Naive thymus-derived CD4-positive, alpha-beta T cell (primary cell): ENCODE results near the gene PRKAG2. TPM values are rescaled to one million over a fixed set of nuclear protein-coding genes. Genes with fewer than 3 reads are reported as not detected.
"Not testable (repeated sequence)": the region's sequence is repeated elsewhere in the genome, so short reads cannot be mapped to it uniquely, and the experiment has no call there.

ENCODE experiments used
- ATAC-seq: fragments of 150-1000 bp; cut with Tn5 transposase; 2 replicates; pipeline ENCODE4 v1.10.0; 2021; ENCODE audit warnings: mild to moderate bottlenecking, moderate library complexity
- CTCF ChIA-PET: fragments of 350-600 bp; sonication (Branson Sonifier 250); formaldehyde crosslinking; loops from one replicate; lab custom pipeline; 2021; ENCODE audit warnings: antibody characterized with exemption; lab: Charles Lee
- POLR2A ChIA-PET: fragments of 350-600 bp; sonication (Branson Sonifier 250); formaldehyde crosslinking; loops from one replicate; lab custom pipeline; 2021; ENCODE audit warnings: antibody characterized with exemption, inconsistent platforms; lab: Charles Lee
- DNase-seq, 9 donors: peaks; one replicate each; pipeline versions ENCODE4 v3.0.0 to v3.0.0-alpha.2; 2020 to 2022; ENCODE audit warnings: mixed read lengths in 1 of 9
- H3K27ac ChIP-seq: one replicate; pipeline ENCODE4 v1.7.0; 2013; ENCODE audit warnings: mild to moderate bottlenecking, low read depth, low read length, moderate library complexity
- H3K27me3 ChIP-seq, 2 donors: one replicate each; pipeline ENCODE4 v1.7.0; 2013; ENCODE audit warnings: low read length in 2 of 2, mild to moderate bottlenecking in 2 of 2, moderate library complexity in 2 of 2; ENCODE audit not compliant: control insufficient read depth in 2 of 2, insufficient read depth in 2 of 2
- H3K36me3 ChIP-seq, 3 experiments: 1 replicate in 2 of 3; 2 replicates in 1 of 3; pipeline ENCODE4 v1.7.0; 2013; ENCODE audit warnings: low read length in 3 of 3, mild to moderate bottlenecking in 3 of 3, moderate library complexity in 1 of 3; ENCODE audit not compliant: insufficient read depth in 3 of 3, control insufficient read depth in 2 of 3
- H3K4me1 ChIP-seq, 2 donors: one replicate each; pipeline ENCODE4 v1.7.0; 2013; ENCODE audit warnings: low read length in 2 of 2, mild to moderate bottlenecking in 2 of 2, moderate library complexity in 1 of 2; ENCODE audit not compliant: control insufficient read depth in 2 of 2, insufficient read depth in 2 of 2
- H3K4me3 ChIP-seq: 2 replicates; pipeline ENCODE4 v1.7.0; 2013; ENCODE audit warnings: mild to moderate bottlenecking, low read length
- H3K9me3 ChIP-seq, 3 experiments: 1 replicate in 2 of 3; 2 replicates in 1 of 3; pipeline ENCODE4 v1.7.0; 2013; ENCODE audit warnings: low read length in 3 of 3; ENCODE audit not compliant: control insufficient read depth in 2 of 3
- H3K27ac Mint-ChIP-seq, 9 donors: one replicate each; pipeline ENCODE4 v1.8.0; 2020 to 2022; ENCODE audit warnings: mixed read lengths in 9 of 9, mild to moderate bottlenecking in 8 of 9, moderate library complexity in 5 of 9, inconsistent platforms in 2 of 9
- H3K27me3 Mint-ChIP-seq, 5 donors: one replicate each; pipeline ENCODE4 v1.8.0; 2021 to 2022; ENCODE audit warnings: mixed read lengths in 5 of 5, mild to moderate bottlenecking in 1 of 5
- H3K36me3 Mint-ChIP-seq, 5 donors: one replicate each; pipeline ENCODE4 v1.8.0; 2020 to 2022; ENCODE audit warnings: mixed read lengths in 5 of 5, mild to moderate bottlenecking in 3 of 5, inconsistent platforms in 1 of 5
- H3K4me1 Mint-ChIP-seq, 7 donors: one replicate each; pipeline ENCODE4 v1.8.0; 2020 to 2022; ENCODE audit warnings: mixed read lengths in 7 of 7, mild to moderate bottlenecking in 3 of 7, inconsistent platforms in 1 of 7
- H3K4me3 Mint-ChIP-seq, 10 donors: one replicate each; pipeline ENCODE4 v1.8.0; 2020 to 2022; ENCODE audit warnings: mild to moderate bottlenecking in 10 of 10, mixed read lengths in 10 of 10, moderate library complexity in 6 of 10, inconsistent platforms in 2 of 10
- H3K9me3 Mint-ChIP-seq, 11 donors: one replicate each; pipeline ENCODE4 v1.8.0; 2020 to 2022; ENCODE audit warnings: mixed read lengths in 11 of 11, mild to moderate bottlenecking in 4 of 11, inconsistent platforms in 1 of 11, moderate library complexity in 1 of 11
- intact Hi-C, 2 donors: fragments of 100-400 bp; cut with micrococcal nuclease; formaldehyde crosslinking; loops; one replicate each; pipeline ENCODE4 v1.15.1; 2023
- polyA plus RNA-seq, 2 donors: library from polyadenylated mRNA; unstranded; fragments of 300-500 nt; fragmentation: Illumina TruSeq; gene quantifications; one replicate each; pipeline ENCODE4 v1.2.3, GENCODE V29; 2021
- total RNA-seq, 6 experiments: library from RNA in 5 of 6; stranded (reverse) in 5 of 6; gene quantifications; 1 replicate in 5 of 6; 2 replicates in 1 of 6; pipeline ENCODE4 v1.2.3 and lab custom pipeline; 2021 to 2026

Gene PRKAG2
- total and polyA plus RNA-seq, 7 experiments from 2014 or later, result 15.0 to 74.4 (median 55.7) TPM

DNA sequence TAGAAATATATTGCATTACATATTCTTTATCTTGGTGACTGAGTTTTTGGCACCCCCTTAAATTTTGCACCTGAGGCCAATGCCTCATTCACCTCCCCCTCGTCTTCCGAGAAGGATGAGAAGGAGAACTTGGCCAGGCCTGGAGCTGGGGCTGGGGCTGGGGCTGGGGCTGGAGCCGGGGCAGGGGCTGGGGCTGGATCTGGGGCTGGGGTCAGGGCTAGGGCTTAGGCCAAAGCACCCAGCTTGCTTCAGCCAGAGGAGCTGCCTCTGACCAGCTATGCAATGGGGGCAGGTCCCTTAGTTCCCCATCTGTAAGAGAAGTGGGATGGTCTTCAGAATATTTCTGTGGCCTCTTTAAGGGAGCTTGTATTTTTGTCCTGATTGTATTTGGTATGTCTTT, 3.8 kb upstream of the PRKAG2 start:
- DNase-seq (no peak), ATAC-seq (no peak)
- H3K27me3 Mint-ChIP-seq, result peaks cover 0 to 46% (median 4%) of the 10 kb centered on the region in 5 donors
- intact Hi-C loops, result no loop called here
- H3K4me3 Mint-ChIP-seq, result no peak overlapping the region
- no peak overlapping the region for H3K27ac Mint-ChIP-seq
- H3K36me3 ChIP-seq, result peaks cover 0 to 7% (median 0%) of the 10 kb centered on the region in 3 experiments
- H3K9me3 ChIP-seq, result no peaks in the 10 kb centered on the region
- no peaks in the 10 kb centered on the region for H3K27me3 ChIP-seq
- H3K9me3 Mint-ChIP-seq, result no peaks in the 10 kb centered on the region
- POLR2A ChIA-PET, result interaction anchor here (0.5 kb wide), 1 partner anchor 30 kb away, joined by 3 read pairs; no protein-coding TSS in a partner anchor
- CTCF ChIA-PET, result no interaction called here
- no peaks in the 10 kb centered on the region for H3K36me3 Mint-ChIP-seq
- no peak overlapping the region for H3K27ac ChIP-seq
- H3K4me1 ChIP-seq, result peaks cover 0 to 10% of the 10 kb centered on the region in 2 donors
- peaks cover 0 to 14% (median 6%) of the 10 kb centered on the region in 7 donors for H3K4me1 Mint-ChIP-seq
- H3K4me3 ChIP-seq, result no peak overlapping the region

DNA sequence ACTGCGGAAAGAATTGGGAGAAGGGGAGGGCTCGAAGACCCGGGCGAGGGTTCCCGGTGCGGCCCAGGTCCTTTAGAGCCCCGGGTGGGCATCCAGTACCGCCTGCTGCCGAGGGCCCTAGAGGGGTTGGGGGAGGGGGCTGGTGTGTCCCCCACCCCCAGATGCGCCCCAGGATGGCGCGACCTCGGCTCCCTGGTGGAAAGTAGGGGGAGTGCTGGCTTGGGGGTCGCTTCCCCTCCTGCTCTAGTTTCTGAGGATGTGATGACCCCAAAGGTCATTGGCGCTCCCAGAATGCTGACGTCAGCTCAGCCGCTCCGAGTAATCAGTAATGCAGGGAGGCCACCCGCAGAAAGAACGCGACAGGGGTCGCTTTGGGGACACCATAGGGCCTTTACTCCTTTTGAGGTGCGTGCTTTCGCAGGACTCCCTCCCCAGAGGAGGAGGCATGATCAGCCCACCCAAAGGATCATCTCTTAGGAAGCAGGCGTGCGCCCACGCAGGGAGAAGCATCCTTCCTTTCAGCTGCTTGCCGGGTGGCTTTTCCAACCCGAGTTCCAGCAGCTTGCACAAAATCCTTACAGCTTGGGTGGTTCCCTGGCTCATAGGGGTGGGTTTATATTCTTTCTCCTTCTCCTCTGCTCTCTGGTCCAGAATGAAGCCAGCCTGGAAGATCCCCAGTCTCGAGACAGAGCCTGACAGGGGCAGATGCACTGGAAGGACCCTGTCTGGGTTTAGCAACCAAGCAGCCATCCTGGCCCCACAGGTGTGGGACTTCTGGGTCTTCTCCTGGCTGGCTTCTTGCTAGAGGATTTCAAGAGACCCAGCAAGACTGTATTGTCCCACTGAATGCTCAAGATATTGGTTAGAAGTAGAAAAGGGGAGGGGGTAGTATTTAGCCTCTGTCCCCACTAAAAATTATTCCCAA, 1.3 kb upstream of the PRKAG2 start:
- Histone ChIP-seq H3K27ac (peak overlapping the region; percentile 87), H3K4me1 (peaks cover 7 to 15% of the 10 kb centered on the region in 2 donors), H3K4me3 (peak overlapping the region; percentile 99), H3K9me3 (no peaks in the 10 kb centered on the region), H3K36me3 (peaks cover 0 to 10% (median 0%) of the 10 kb centered on the region in 3 experiments), H3K27me3 (no peaks in the 10 kb centered on the region)
- H3K4me1 Mint-ChIP-seq, result peaks cover 6 to 24% (median 12%) of the 10 kb centered on the region in 7 donors
- intact Hi-C loops, result loop anchor here (1.0 to 10.0 kb wide), 16 partner anchors 15 to 881 kb away; partner anchors contain the start of genes GALNT11 (in 2 of the 2), ABCF2 (in 1 of the 2), ACTR3B (in 1 of the 2) and SMARCD3 (in 1 of the 2)
- H3K4me3 Mint-ChIP-seq, result peak overlapping the region; percentile 44 to 97 (median 86)
- peaks cover 0 to 3% (median 0%) of the 10 kb centered on the region in 11 donors for H3K9me3 Mint-ChIP-seq
- ATAC-seq, result no peak
- H3K27me3 Mint-ChIP-seq, result peaks cover 0 to 48% (median 0%) of the 10 kb centered on the region in 5 donors
- ChIA-PET POLR2A (interaction anchor here (1.0 to 3.6 kb wide), 3 partner anchors 57 to 247 kb away, joined by 5 to 36 read pairs (median 9); no protein-coding TSS in a partner anchor), CTCF (no interaction called here)
- H3K36me3 Mint-ChIP-seq, result no peaks in the 10 kb centered on the region
- H3K27ac Mint-ChIP-seq, result peak overlapping the region in 7 of 9 donors; percentile 40 to 71 (median 60)
- DNase-seq, result no peak

DNA sequence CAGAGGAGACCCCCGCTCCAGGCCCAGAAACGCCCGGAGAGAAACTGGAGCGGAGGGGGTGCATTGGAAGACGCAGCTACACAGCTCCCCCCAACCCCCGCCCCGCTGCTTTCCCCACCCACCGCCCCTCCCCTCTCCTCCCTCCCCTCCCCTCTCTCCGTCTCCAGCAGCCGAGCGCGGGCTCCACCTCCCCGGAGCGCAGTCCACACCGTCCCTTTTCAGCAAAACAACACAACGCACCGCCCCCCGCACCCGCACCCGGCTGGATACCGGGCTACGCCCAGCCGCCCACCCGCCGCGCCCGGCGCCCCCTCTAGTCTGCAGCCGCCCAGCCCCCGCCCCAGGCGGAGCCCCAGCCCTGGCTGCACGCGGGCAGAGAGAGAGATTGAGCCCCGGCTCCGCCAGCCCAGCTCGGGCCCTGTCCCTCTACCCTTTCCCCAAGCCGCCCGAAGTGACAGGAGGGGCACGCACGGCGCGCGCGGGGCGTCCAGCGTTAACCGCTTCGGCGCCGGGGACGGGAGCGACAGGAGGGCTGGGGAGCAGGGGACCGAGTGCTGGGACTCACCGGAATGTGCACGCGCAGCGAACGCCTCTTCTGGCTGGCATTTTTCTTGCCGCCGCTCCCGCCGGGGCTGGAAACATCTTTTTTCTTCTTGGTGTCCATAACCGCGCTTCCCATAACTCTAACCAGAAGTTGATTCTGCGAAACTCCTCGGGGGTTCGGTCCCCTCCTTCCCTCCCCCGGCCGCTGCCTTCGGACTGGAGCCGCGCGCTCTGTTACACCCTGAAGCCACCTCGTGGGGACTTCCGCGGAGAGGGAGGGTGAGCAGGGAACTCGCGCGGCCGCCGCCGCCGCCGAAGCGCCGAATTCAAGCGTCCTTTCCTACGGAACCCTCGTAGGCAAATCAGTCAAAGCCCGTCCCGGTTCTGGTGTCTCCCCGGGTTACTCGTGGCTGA, 695 bp downstream of the PRKAG2 start:
- CTCF ChIA-PET, result interaction anchor here (0.5 to 0.9 kb wide), 5 partner anchors 10 to 510 kb away, joined by 3 to 5 read pairs (median 3); no protein-coding TSS in a partner anchor
- peaks cover 0 to 6% (median 0%) of the 10 kb centered on the region in 5 donors for H3K36me3 Mint-ChIP-seq
- intact Hi-C loops, result loop anchor here (1.0 to 10.0 kb wide), 17 partner anchors 13 to 649 kb away; partner anchors contain the start of genes ABCF2 (in 1 of the 2), GALNT11 (in 1 of the 2) and SMARCD3 (in 1 of the 2)
- H3K4me3 Mint-ChIP-seq, result peak overlapping the region; percentile 93 to 98 (median 96)
- H3K4me1 ChIP-seq, result peaks cover 7 to 15% of the 10 kb centered on the region in 2 donors
- no peaks in the 10 kb centered on the region for H3K9me3 ChIP-seq
- H3K4me1 Mint-ChIP-seq, result peaks cover 6 to 42% (median 30%) of the 10 kb centered on the region in 7 donors
- no peaks in the 10 kb centered on the region for H3K27me3 ChIP-seq
- peak; percentile 68 for ATAC-seq
- H3K36me3 ChIP-seq, result peaks cover 0 to 10% (median 0%) of the 10 kb centered on the region in 3 experiments
- peak overlapping the region; percentile 84 to 96 (median 91) for H3K27ac Mint-ChIP-seq
- H3K27ac ChIP-seq, result peak overlapping the region; percentile 87
- peaks cover 0 to 41% (median 0%) of the 10 kb centered on the region in 5 donors for H3K27me3 Mint-ChIP-seq
- POLR2A ChIA-PET, result interaction anchor here (0.6 to 3.6 kb wide), 14 partner anchors 8 to 587 kb away, joined by 3 to 36 read pairs (median 4); partner anchors contain the start of genes GALNT11 and RHEB
- DNase-seq, result peak; percentile 49 to 77 (median 73)
- H3K4me3 ChIP-seq, result peak overlapping the region; percentile 99
- H3K9me3 Mint-ChIP-seq, result peaks cover 0 to 3% (median 0%) of the 10 kb centered on the region in 11 donors

DNA sequence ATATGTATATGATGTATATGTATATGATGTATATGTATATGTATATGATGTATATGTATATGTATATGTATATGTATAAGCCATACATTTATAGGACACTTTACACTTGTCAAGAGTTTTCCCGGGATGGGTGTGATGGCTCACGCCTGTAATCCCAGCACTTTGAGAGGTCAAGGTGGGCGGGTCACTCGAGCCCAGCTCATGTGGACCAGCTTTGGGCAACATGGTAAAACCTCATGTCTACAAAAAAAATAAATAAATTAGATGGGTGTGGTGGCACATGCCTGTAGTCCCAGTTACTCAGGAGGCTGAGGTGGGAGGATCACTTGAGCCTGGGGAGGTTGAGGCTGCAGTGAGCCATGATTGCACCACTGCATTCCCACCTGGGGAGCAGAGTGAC, 2.4 kb downstream of the PRKAG2 start:
- H3K4me3 ChIP-seq, DNase-seq, H3K9me3 ChIP-seq, CTCF ChIA-PET, ATAC-seq, H3K27me3 ChIP-seq, H3K27ac ChIP-seq, H3K36me3 Mint-ChIP-seq, H3K9me3 Mint-ChIP-seq: not testable (repeated sequence)
- peaks cover 0 to 10% (median 0%) of the 10 kb centered on the region in 3 experiments for H3K36me3 ChIP-seq
- Mint-ChIP-seq H3K27me3 (peaks cover 0 to 41% (median 0%) of the 10 kb centered on the region in 5 donors), H3K27ac (peak overlapping the region in 6 of 9 donors; percentile 64 to 94 (median 84)), H3K4me1 (peaks cover 6 to 54% (median 43%) of the 10 kb centered on the region in 7 donors), H3K4me3 (peak overlapping the region in 9 of 10 donors; percentile 88 to 98 (median 95))
- intact Hi-C loops, result loop anchor here (10.0 kb wide), 2 partner anchors 270 to 590 kb away; no protein-coding TSS in a partner anchor
- H3K4me1 ChIP-seq, result peaks cover 7 to 15% of the 10 kb centered on the region in 2 donors
- POLR2A ChIA-PET, result interaction anchor here (1.2 kb wide), 1 partner anchor 242 kb away, joined by 6 read pairs; no protein-coding TSS in a partner anchor

DNA sequence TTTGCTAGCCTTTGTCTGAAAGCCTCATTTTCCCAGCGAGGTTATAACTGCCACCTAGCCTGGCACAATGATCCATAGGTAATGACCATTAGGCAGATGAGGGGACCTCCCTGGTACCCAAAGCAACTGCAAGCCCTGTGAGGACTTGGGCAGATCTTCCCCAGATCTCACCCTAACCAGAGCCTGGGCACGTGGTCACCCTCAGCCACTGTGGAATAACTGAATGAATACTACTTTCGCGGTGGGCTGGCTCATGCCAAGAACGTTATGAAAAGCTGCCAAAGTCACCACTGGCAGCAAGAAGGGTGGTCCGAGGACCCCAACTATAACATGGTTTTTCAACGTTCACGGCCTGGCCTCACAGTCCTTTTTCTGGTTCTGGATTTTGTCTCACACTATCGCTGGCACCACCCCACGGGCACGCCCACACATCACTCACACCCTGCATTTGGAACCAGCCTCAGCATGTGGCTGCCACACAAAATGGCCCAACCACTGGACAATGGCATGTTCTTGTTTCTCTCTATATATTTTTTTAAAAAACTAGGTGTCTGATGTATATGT, 3.4 kb downstream of the PRKAG2 start:
- Mint-ChIP-seq H3K9me3 (peaks cover 0 to 3% (median 0%) of the 10 kb centered on the region in 11 donors), H3K27me3 (peaks cover 0 to 31% (median 0%) of the 10 kb centered on the region in 5 donors), H3K27ac (peak overlapping the region in 1 of 9 donors; percentile 65), H3K36me3 (peaks cover 0 to 6% (median 0%) of the 10 kb centered on the region in 5 donors), H3K4me3 (peak overlapping the region in 2 of 10 donors; percentile 34 to 38), H3K4me1 (peaks cover 6 to 54% (median 50%) of the 10 kb centered on the region in 7 donors)
- intact Hi-C loops, result loop anchor here (10.0 kb wide), 2 partner anchors 271 to 591 kb away; no protein-coding TSS in a partner anchor
- ChIA-PET POLR2A (no interaction called here), CTCF (no interaction called here)
- no peaks in the 10 kb centered on the region for H3K27me3 ChIP-seq
- no peak overlapping the region for H3K27ac ChIP-seq
- peaks cover 7 to 13% of the 10 kb centered on the region in 2 donors for H3K4me1 ChIP-seq
- ATAC-seq (no peak), DNase-seq (no peak)
- H3K36me3 ChIP-seq, result peaks cover 0 to 10% (median 0%) of the 10 kb centered on the region in 3 experiments
- no peak overlapping the region for H3K4me3 ChIP-seq
- H3K9me3 ChIP-seq, result no peaks in the 10 kb centered on the region
